Esophagus muscularis mucosa (tissue), 4 donors: Measurements from ENCODE around the gene ZNF33A. TPM values are rescaled to one million over a fixed set of nuclear protein-coding genes. Genes with fewer than 3 reads are reported as not detected.
"Not testable (repeated sequence)": the region's sequence is repeated elsewhere in the genome, so short reads cannot be mapped to it uniquely, and the experiment has no call there.

ENCODE experiments used
- DNase-seq: peaks from one replicate; pipeline ENCODE4 v3.0.0-alpha.2; 2017; ENCODE audit errors: extremely low spot score
- H3K27ac ChIP-seq, 4 donors: fragments of 200-600 bp; sonication (generic); replicated peaks in 1 of 4; 1 replicate in 3 of 4; 2 replicates in 1 of 4; pipeline ENCODE4 v1.5.1; 2016 to 2019; ENCODE audit warnings: mild to moderate bottlenecking in 1 of 4
- H3K27me3 ChIP-seq, 4 donors: fragments of 200-600 bp; sonication (generic); one replicate each; pipeline versions ENCODE4 v1.5.1 to v1.6.0; 2016 to 2019
- H3K36me3 ChIP-seq, 4 donors: fragments of 200-600 bp; sonication (generic); one replicate each; pipeline ENCODE4 v1.5.1; 2016 to 2019
- H3K4me1 ChIP-seq, 4 donors: fragments of 200-600 bp; sonication (generic); one replicate each; pipeline ENCODE4 v1.5.1; 2016 to 2019
- H3K4me3 ChIP-seq, 4 donors: fragments of 200-600 bp; sonication (generic); 1 replicate in 2 of 4; 2 replicates in 2 of 4; pipeline ENCODE4 v1.5.1; 2016 to 2019; ENCODE audit warnings: mild to moderate bottlenecking in 4 of 4, moderate library complexity in 1 of 4
- H3K9me3 ChIP-seq, 4 donors: fragments of 200-600 bp; sonication (generic); 1 replicate in 3 of 4; 2 replicates in 1 of 4; pipeline ENCODE4 v1.5.1; 2016 to 2019
- EP300 ChIP-seq: sonication (generic); formaldehyde crosslinking; IDR thresholded peaks from one replicate; pipeline ENCODE4 v1.6.1; 2017; ENCODE audit warnings: antibody characterized with exemption
- POLR2A ChIP-seq: fragments of 450-650 bp; IDR thresholded peaks from one replicate; pipeline ENCODE4 v1.6.1; 2017; ENCODE audit warnings: antibody characterized with exemption, moderate library complexity, mild to moderate bottlenecking, low read depth
- POLR2AphosphoS5 ChIP-seq, 2 donors: sonication (generic); formaldehyde crosslinking; IDR thresholded peaks; one replicate each; pipeline ENCODE4 v1.6.1; 2017; ENCODE audit warnings: antibody characterized with exemption in 2 of 2
- WGBS: methylation state at CpG from one replicate; pipeline ENCODE4 v1.1.5; 2018; 5-methylcytosine and 5-hydroxymethylcytosine counted together
- intact Hi-C: fragments of 100-400 bp; cut with DNase I; formaldehyde crosslinking; loops from one replicate; pipeline ENCODE4 v1.15.1; 2023
- total RNA-seq, 4 donors: library from RNA; depleted of rRNA; stranded (reverse); fragments of >200 nt; gene quantifications; one replicate each; pipeline versions ENCODE4 v1.1.0 to v1.2.1, GENCODE V29; 2016
- TF ChIP-seq, protein P1 (sequence below), 3 experiments: fragments of 200-600 bp in 2 of 3; fragments of 450-650 bp in 1 of 3; sonication (generic) in 2 of 3; IDR thresholded peaks; one replicate each; pipeline ENCODE4 v1.5.1; 2017 to 2019; ENCODE audit warnings: antibody characterized with exemption in 3 of 3, mild to moderate bottlenecking in 2 of 3, moderate library complexity in 1 of 3

ZNF33A gene
- total RNA-seq, 4 donors from 2014 or later: 24.9 to 31.5 (median 26.4) TPM

DNA sequence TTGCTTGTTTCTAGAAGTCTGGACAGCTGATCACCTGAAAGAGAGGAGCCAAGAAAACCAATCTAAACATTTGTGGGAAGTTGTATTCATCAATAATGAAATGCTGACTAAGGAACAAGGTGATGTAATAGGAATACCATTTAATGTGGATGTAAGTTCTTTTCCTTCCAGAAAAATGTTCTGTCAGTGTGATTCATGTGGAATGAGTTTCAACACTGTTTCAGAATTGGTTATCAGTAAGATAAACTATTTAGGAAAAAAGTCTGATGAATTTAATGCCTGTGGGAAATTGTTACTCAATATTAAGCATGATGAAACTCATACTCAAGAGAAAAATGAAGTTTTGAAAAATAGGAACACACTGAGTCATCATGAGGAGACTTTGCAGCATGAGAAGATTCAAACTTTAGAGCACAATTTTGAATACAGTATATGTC, 43.9 kb downstream of the ZNF33A start:
- Histone ChIP-seq H3K9me3 (peaks cover 6 to 40% (median 28%) of the 10 kb centered on the region in 4 donors), H3K27ac (no peak overlapping the region), H3K27me3 (no peaks in the 10 kb centered on the region), H3K36me3 (peaks cover 28 to 80% (median 46%) of the 10 kb centered on the region in 4 donors), H3K4me1 (no peaks in the 10 kb centered on the region), H3K4me3 (no peak overlapping the region)
- TF ChIP-seq POLR2AphosphoS5 (IDR thresholded peaks at IDR 0.05): no peak
- TF ChIP-seq POLR2A: no peak
- TF ChIP-seq, protein P1, sequence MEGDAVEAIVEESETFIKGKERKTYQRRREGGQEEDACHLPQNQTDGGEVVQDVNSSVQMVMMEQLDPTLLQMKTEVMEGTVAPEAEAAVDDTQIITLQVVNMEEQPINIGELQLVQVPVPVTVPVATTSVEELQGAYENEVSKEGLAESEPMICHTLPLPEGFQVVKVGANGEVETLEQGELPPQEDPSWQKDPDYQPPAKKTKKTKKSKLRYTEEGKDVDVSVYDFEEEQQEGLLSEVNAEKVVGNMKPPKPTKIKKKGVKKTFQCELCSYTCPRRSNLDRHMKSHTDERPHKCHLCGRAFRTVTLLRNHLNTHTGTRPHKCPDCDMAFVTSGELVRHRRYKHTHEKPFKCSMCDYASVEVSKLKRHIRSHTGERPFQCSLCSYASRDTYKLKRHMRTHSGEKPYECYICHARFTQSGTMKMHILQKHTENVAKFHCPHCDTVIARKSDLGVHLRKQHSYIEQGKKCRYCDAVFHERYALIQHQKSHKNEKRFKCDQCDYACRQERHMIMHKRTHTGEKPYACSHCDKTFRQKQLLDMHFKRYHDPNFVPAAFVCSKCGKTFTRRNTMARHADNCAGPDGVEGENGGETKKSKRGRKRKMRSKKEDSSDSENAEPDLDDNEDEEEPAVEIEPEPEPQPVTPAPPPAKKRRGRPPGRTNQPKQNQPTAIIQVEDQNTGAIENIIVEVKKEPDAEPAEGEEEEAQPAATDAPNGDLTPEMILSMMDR (IDR thresholded peaks at IDR 0.05): no peak
- TF ChIP-seq EP300: no peak
- intact Hi-C loops: no loop called here
- no peak for DNase-seq

- intact Hi-C loops, H3K4me1 ChIP-seq, H3K27ac ChIP-seq, H3K27me3 ChIP-seq, H3K4me3 ChIP-seq, DNase-seq: not testable (repeated sequence)
- 98% methylated on average over 5 of the region's 5 CpGs for WGBS
- peaks cover 31 to 81% (median 50%) of the 10 kb centered on the region in 4 donors for H3K36me3 ChIP-seq
- H3K9me3 ChIP-seq: peaks cover 6 to 40% (median 28%) of the 10 kb centered on the region in 4 donors
These were observed 44.9 kb downstream of the ZNF33A start for GRCh38 chr10:38055274-38055894.

- H3K27ac ChIP-seq, intact Hi-C loops, H3K36me3 ChIP-seq, H3K4me3 ChIP-seq, DNase-seq, H3K27me3 ChIP-seq, H3K4me1 ChIP-seq, H3K9me3 ChIP-seq: not testable (repeated sequence)
- WGBS: 67% methylated on average over 1 of the region's 1 CpG
These were observed 59.2 kb downstream of the ZNF33A start for GRCh38 chr10:38069663-38070062.

DNA sequence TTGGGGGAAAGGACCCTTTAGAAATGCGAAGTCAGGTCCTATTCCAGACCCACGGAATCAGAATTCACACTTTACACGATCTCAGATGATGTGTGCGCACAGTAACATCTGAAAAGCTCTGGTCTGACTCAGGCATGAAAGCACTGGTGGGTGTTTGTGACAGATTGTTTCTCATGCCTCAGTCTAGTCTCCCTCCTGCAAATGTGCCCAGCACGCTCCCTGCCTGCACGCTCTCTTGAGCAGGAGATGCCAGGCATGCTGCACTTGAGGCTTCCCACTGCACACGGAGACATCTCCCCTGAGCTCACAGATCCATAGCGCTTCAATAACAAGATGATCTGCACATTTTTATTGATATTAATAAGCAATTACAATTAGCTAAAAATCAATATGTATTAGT, 60.0 kb downstream of the ZNF33A start:
- DNase-seq: no peak
- Histone ChIP-seq H3K9me3 (no peaks in the 10 kb centered on the region), H3K4me1 (no peaks in the 10 kb centered on the region), H3K27me3 (peaks cover 0 to 8% (median 0%) of the 10 kb centered on the region in 4 donors), H3K27ac (no peak overlapping the region), H3K4me3 (no peak overlapping the region), H3K36me3 (no peaks in the 10 kb centered on the region)
- no peak for TF ChIP-seq POLR2A
- no peak for TF ChIP-seq EP300
- no peak for TF ChIP-seq POLR2AphosphoS5 (IDR thresholded peaks at IDR 0.05)
- TF ChIP-seq, protein P1 (IDR thresholded peaks at IDR 0.05): no peak
- intact Hi-C loops: no loop called here
- WGBS: 80% methylated on average over 8 of the region's 8 CpGs

DNA sequence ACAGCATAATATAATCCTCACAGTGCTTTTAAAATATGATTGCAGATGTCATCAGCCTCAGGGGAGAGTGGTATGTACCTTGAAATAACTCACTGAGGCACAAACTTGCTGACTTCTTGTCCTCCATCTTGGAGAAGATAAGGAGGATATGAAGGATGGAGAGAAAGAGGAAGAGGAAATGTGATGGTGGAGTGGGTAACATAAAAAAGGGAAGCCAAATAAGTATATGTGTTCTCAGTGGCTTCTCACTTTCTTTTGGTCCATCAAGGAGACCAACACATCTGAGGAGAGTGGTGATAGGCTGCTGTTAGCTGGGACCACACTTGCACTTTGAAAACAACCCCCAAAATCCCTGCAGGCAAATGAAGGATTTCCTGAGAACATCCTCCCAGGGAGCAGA, 62.1 kb downstream of the ZNF33A start:
- Histone ChIP-seq H3K9me3 (no peaks in the 10 kb centered on the region), H3K36me3 (no peaks in the 10 kb centered on the region), H3K27ac (no peak overlapping the region), H3K4me1 (no peaks in the 10 kb centered on the region), H3K4me3 (no peak overlapping the region), H3K27me3 (peaks cover 0 to 8% (median 0%) of the 10 kb centered on the region in 4 donors)
- intact Hi-C loops: no loop called here
- DNase-seq: no peak
- TF ChIP-seq POLR2AphosphoS5 (IDR thresholded peaks at IDR 0.05) (no peak), EP300 (no peak), POLR2A (no peak)
- TF ChIP-seq, protein P1 (IDR thresholded peaks at IDR 0.05): no peak

DNA sequence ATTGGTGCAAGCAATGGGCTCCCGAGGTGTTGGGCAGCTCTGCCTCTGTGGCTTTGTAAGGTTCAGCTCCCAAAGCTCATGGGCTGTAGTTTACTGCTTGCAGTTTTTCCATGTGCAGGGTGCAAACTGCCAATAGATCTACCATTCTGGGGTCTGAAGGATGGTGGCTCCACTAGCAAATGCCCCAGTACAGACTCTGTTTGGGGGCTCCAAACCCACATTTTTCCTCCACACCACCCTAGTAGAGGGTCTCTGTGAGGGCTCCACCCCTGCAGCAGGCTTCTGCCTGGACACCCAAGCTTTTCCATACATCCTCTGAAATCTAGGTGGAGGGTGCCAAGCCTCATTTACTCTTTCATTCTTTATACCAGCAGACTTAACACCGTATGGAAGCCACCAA, 66.2 kb downstream of the ZNF33A start:
- H3K27me3 ChIP-seq: no peaks in the 10 kb centered on the region
- no peaks in the 10 kb centered on the region for H3K4me1 ChIP-seq
- H3K27ac ChIP-seq: no peak overlapping the region
- no peak overlapping the region for H3K4me3 ChIP-seq
- DNase-seq: no peak
- no peaks in the 10 kb centered on the region for H3K9me3 ChIP-seq
- H3K36me3 ChIP-seq: no peaks in the 10 kb centered on the region
- intact Hi-C loops: no loop called here
- WGBS: 75% methylated on average over 2 of the region's 2 CpGs
- TF ChIP-seq, protein P1 (IDR thresholded peaks at IDR 0.05): no peak
- TF ChIP-seq EP300 (no peak), POLR2A (no peak), POLR2AphosphoS5 (IDR thresholded peaks at IDR 0.05) (no peak)

DNA sequence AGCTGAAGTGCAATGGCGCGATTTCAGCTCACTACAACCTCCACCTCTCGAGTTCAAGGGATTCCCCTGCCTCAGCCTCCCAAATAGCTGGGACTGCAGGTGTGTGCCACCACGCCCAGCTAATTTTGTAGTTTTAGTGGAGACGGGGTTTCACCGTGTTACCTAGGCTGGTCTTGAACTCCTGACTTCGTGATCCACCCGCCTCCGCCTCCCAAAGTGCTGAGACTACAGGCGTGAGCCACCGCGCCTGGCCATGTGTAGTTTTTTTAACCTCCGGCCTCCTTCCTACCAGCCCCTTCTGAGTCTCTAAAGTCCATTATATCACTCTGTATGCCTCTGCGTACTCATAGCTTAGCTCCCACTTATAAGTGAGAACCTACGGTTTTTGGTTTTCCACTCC, 82.8 kb downstream of the ZNF33A start:
- 95% methylated on average over 15 of the region's 15 CpGs for WGBS
- Histone ChIP-seq H3K4me1 (peaks cover 8 to 18% (median 17%) of the 10 kb centered on the region in 4 donors), H3K36me3 (peaks cover 15 to 28% (median 23%) of the 10 kb centered on the region in 4 donors), H3K4me3 (peak overlapping the region; percentile 62 to 94 (median 81)), H3K27ac (peak overlapping the region; percentile 85 to 94 (median 88))
- not testable (repeated sequence) for H3K27me3 ChIP-seq, H3K9me3 ChIP-seq, DNase-seq
- intact Hi-C loops: loop anchor here (10.0 kb wide), 2 partner anchors 79 to 239 kb away; partner anchors contain the start of genes ZNF248 and ZNF33A
